CD4-positive, alpha-beta T cell treated with Interferon gamma for 1 hour (primary cell): ENCODE data around the gene ZNF474.

ENCODE experiments used
- DNase-seq: peaks from one replicate; pipeline ENCODE4 v3.0.0-alpha.2; 2020

The ZNF474 gene

GRCh38 chr5:122119205-122119604 lies 10.1 kb upstream of the ZNF474 start:
- DNase-seq: no peak

GRCh38 chr5:122120493-122120892 lies 8.9 kb upstream of the ZNF474 start:
- DNase-seq: no peak

GRCh38 chr5:122120957-122121356 lies 8.4 kb upstream of the ZNF474 start:
- DNase-seq: no peak

- DNase-seq: no peak
Observed at GRCh38 chr5:122121479-122122465, 7.6 kb upstream of the ZNF474 start.

GRCh38 chr5:122124766-122125165 lies 4.6 kb upstream of the ZNF474 start:
- no peak for DNase-seq

DNA sequence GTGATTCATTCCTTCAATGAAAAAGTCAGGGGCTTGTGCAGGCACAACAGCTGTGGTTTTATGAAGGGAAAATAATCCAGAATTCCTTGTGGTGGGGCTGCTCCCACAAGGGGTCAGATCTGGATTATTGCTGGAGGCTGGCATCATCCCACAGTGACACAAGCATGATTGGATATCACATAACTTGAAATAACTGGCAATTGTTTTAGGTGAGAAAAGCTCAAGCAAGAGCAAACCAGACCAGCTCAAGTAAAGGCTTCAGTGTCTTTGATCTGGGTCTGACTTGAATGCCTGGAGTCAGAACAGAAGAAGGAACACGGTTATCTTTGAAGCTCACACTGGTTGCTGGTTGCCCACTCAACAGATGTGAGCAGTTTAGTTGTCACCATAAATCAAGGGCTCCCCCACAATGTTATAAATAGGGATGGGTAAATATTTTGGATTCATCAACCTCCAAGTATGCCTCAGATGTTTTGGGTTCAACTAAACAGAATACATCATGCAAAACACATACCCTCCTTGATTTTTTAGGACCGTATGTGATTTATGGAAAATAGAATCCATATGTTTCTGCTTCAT lies 3.1 kb upstream of the ZNF474 start:
- DNase-seq: no peak

DNA sequence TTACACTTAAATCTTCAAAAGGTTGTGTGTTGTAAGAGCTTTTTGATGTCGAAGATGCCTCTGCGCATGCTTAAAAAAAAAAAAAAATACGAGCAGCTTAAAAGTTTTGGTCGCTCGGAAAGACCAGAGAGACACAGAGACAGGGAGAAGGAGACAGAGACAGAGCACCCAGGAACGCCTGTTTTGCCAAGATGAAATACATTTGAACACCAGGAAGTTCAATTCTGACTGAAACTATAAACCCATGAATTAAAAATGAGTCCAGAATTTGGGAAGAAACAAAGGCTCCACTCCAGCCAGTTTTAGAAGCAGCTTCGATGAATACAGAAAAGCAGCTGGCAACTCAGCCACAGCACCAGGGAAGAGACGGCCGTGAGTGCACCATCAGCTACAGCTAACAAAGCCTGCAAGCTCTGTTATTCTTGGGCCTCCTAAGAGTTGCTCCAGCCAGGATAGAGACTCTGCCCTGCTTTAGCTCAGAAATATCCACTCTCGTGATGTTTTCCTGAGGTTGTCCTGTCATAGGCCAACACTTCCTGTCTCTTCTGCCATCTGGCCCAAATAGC lies 2.5 kb upstream of the ZNF474 start:
- DNase-seq: no peak

- DNase-seq: no peak
Observed at GRCh38 chr5:122130152-122130551, 806 bp downstream of the ZNF474 start.

DNA sequence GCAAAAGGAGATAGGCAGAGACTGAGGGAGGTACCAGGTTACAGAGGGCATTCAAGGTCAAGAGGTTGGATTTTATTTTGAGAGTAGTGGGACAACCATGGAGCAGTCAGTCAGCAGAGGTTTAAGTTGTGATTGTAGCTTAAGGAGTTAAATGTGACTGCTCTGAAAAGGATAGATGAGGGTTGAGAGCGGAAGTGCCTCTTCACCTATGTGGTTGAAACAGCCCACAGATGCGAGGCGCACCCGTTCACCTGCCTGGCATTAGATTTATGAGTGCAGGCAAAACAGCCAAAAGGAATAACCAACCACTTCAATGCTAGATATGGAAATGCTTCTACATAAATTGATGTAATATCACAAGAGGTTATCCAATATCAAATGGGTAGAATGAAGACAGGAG lies 8.4 kb downstream of the ZNF474 start:
- no peak for DNase-seq

- DNase-seq: no peak
Observed at GRCh38 chr5:122138356-122138755, 9.0 kb downstream of the ZNF474 start.

DNA sequence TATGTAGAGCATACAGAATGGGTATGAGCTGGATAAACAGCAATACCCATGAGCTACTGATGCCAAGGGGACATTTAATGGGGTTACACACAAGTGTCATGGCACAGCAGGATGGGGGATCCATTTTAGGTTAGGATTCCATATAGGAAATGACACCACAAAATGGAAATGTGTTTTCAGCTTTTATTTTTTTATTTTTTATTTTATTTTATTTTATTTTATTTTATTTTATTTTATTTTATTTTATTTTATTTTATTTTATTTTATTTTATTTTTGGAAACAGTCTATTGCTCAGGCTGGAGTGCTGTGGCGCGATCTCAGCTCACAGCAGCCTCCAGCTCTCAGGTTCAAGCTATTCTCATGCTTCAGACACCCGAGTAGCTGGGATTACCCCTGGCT lies 11.6 kb downstream of the ZNF474 start:
- DNase-seq: no peak

- DNase-seq: no peak
Observed at GRCh38 chr5:122141751-122142150, 12.4 kb downstream of the ZNF474 start.

GRCh38 chr5:122142480-122143164 lies 13.3 kb downstream of the ZNF474 start:
- DNase-seq: no peak

GRCh38 chr5:122144236-122144635 lies 14.9 kb downstream of the ZNF474 start:
- DNase-seq: no peak

- no peak for DNase-seq
Observed at GRCh38 chr5:122145906-122146305, 16.6 kb downstream of the ZNF474 start.

GRCh38 chr5:122149321-122150090 lies 20.2 kb downstream of the ZNF474 start:
- DNase-seq: no peak

DNA sequence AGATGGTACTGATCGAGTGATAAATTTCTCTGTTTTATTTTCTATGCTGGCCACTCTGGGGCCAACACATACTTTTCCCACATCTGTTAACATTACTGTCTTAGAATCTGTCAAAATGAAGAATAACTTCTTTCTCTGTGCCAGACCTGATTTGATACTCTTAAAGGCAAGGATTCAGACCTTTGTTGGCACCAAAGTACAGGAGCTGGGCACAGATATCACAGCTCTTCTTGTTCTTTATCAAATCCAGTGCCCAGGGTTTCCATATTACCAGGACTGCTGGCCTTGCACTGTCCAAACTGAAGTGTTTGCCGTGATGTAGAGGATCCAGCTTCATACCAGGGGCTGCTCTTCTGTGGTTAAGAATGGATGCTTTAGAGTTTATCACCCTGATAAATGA lies 20.9 kb downstream of the ZNF474 start:
- no peak for DNase-seq

DNA sequence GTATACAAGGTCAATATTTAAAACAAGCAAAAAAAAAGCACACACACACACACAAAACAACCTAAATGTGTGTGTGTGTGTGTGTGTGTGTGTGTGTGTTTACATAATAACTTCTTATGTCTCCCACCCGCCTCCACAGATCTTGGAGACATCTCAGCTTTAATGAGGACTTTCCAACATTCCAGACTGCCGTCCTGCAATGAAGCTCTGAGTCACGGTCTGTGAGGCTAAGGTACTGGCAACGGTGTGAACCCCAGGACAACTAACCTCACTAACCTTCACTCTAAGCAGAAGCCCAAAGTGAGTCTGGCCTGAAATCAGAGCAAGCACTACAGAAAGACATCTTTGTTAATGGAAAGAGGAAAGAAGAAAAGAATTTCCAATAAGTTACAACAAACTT lies 22.3 kb downstream of the ZNF474 start:
- no peak for DNase-seq

DNA sequence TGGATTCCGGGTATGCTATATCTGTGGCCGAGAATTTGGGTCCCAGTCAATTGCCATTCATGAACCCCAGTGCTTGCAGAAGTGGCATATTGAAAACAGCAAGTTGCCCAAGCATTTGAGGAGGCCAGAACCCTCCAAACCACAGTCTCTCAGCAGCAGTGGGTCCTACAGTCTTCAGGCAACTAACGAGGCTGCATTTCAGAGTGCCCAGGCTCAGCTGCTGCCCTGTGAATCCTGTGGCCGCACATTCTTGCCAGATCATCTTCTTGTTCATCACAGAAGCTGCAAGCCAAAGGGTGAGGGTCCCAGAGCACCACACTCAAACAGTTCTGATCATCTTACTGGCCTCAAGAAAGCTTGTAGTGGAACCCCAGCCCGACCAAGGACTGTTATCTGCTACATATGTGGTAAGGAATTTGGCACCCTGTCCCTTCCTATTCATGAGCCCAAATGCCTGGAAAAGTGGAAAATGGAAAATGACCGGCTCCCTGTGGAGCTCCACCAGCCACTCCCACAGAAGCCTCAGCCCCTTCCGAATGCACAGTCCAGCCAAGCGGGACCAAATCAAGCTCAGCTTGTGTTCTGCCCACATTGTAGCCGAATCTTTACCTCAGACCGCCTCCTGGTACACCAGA lies 23.0 kb downstream of the ZNF474 start:
- no peak for DNase-seq

- no peak for DNase-seq
Observed at GRCh38 chr5:122153230-122153629, 23.9 kb downstream of the ZNF474 start.

DNA sequence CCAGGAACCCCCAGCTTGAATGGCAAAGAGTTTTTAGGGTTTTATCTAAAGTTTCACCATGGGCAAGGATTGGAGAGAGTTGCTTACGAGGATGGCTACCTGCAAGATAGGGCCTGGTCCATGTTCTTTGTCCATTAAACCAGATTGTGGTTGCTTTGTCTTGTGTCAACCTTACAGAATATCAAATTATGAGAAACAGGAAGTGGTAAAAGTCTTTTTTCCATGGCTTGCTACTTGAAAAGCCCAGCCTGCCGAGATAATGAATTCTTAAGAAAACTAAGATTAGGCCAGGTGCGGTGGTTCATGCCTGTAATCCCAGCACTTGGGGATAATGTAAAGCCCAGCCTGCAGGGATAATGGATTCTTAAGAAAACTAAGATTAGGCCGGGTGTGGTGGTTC lies 24.4 kb downstream of the ZNF474 start:
- no peak for DNase-seq

DNA sequence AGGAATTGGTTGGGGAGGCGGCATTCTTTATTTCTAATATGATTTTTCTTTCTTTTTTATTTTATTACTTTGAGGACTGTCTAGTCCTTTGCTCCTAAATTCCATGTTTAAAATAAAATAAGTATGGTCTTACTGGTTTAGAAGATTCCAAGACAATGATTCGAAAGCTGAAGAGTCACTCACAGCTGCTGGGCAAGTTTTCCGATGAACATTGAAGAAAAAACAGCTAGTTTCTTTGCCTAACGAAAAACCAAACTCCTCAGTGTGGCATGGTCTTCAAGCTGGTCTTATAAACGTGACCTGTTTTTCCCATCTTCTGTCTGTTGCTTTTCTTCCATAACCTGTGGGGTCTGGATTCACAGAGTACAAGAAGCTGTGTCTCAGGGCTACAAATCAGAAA lies 25.1 kb downstream of the ZNF474 start:
- DNase-seq: no peak
